ENCODE measurements around the gene EDAR. TPM values are rescaled to one million over a fixed set of nuclear protein-coding genes. Genes with fewer than 3 reads are reported as not detected.

EDAR gene
- total and polyA plus RNA-seq, 2 of the 8 experiments (the other 6 are each of a cell fraction or from before 2014, with no cell fraction given) = not detected

- TF ChIP-seq CHD7 (IDR thresholded peaks at IDR 0.05; ENCODE audit: insufficient replicate concordance, low read length) = no peak
- no peak for TF ChIP-seq HDAC2 (IDR thresholded peaks at IDR 0.05; ENCODE audit: borderline replicate concordance in 1 of 2, low read depth in 2 of 2, low read length in 2 of 2)
- no peak for TF ChIP-seq CBX5 (IDR thresholded peaks at IDR 0.05; ENCODE audit: low read depth, low read length)
- no peak for TF ChIP-seq RBBP5 (IDR thresholded peaks at IDR 0.05; ENCODE audit: borderline replicate concordance, low read depth, low read length)
- TF ChIP-seq CTCF (IDR thresholded peaks at IDR 0.05; ENCODE audit: control extremely low read depth in 1 of 3, insufficient read depth in 1 of 3, low read depth in 1 of 3, low read length in 3 of 3) = no peak
- TF ChIP-seq FOSL1 (IDR thresholded peaks at IDR 0.05; ENCODE audit: insufficient read depth, low read depth, low read length) = no peak
- no peak for TF ChIP-seq RAD21 (IDR thresholded peaks at IDR 0.05 in 1 of 2, conservative IDR thresholded peaks at IDR 0.05 in 1 of 2; ENCODE audit: low read depth in 2 of 2, low read length in 2 of 2)
- no peak for TF ChIP-seq POLR2AphosphoS5 (IDR thresholded peaks at IDR 0.05; ENCODE audit: low read depth, low read length)
Measured at GRCh38 chr2:108933691-108934117, 55.3 kb downstream of the EDAR start (continued).

Measured in H1 (cell line).